Activated CD4-positive, alpha-beta T cell treated with anti-CD3 and anti-CD28 coated beads, Interleukin-2, amount 50 U/mL, for 4 hours (primary cell): ENCODE measurements around the gene PDE1C.

Experiments
- DNase-seq, 2 experiments: peaks; one replicate each; pipeline ENCODE4 v3.0.0-alpha.2; 2020

PDE1C gene

GRCh38 chr7:31825576-31825975 lies 244.6 kb downstream of the PDE1C start:
- no peak for DNase-seq

DNA sequence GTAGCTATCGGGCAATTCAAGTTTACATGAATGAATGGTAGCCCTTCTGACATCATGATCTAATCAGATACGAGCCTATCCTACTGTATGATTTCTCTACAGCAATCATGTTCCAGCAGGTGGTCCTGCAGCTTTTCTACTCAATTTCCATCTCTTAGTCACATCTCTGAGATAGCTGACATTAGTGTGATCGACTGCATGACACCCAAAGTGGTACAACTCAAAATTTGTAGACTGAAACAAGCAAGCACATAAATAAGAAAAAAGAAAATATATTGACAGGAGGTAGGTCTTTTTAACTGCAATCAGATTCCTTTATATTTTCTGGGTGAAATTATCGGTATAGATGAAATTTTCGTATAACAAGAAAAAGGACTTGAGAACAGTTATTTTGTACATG lies 251.2 kb downstream of the PDE1C start:
- no peak for DNase-seq

- DNase-seq = no peak
Observed at GRCh38 chr7:31816810-31817209, 253.4 kb downstream of the PDE1C start.

- no peak for DNase-seq
Observed at GRCh38 chr7:31815796-31816195, 254.4 kb downstream of the PDE1C start.

GRCh38 chr7:31814187-31814586 lies 256.0 kb downstream of the PDE1C start:
- no peak for DNase-seq

- no peak for DNase-seq
Observed at GRCh38 chr7:31811650-31812461, 258.4 kb downstream of the PDE1C start.

DNA sequence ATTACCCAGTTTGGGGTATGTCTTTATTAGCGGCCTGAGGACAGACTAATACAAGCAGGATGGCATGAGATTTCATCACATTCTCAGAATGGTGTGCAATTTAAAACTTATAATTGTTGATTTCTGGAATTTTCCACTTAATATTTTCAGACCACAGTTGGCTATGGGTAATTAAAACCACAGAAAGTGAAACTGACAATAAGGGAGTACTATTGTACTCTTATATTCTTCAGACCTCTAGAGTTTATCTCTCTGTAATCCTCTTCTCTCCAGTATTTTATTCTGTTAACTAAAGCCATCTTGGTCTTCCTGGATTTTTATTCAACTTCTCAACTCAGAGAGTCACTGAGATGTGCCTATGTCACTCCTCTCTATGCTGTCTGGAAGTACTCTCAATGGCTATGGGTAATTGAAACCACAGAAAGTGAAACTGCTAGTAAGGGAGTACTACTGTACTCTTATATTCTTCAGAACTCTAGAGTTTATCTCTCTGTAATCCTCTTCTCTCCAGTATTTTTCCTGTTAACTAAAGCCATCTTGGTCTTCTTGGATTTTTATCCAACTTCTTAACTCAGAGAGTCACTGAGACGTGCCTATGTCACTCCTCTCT lies 264.9 kb downstream of the PDE1C start:
- no peak for DNase-seq

DNA sequence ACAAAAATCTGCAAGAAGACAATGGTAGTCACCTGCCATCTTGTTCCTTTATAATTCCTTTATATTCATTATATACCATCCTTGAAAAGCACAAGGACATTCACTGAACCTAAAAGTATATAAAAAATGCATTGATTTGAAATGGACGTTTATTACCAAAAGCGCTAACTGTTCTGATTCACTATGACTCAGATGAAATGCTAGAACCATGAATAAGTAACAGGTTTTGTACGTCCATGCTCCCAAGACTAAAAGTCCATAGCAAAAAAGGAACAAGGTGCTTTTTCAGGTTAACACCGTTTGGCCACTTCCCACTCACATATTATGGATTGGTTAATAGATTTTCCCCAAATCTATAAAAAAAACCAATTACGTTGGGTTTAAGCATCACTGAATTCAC lies 273.8 kb downstream of the PDE1C start:
- DNase-seq = no peak

DNA sequence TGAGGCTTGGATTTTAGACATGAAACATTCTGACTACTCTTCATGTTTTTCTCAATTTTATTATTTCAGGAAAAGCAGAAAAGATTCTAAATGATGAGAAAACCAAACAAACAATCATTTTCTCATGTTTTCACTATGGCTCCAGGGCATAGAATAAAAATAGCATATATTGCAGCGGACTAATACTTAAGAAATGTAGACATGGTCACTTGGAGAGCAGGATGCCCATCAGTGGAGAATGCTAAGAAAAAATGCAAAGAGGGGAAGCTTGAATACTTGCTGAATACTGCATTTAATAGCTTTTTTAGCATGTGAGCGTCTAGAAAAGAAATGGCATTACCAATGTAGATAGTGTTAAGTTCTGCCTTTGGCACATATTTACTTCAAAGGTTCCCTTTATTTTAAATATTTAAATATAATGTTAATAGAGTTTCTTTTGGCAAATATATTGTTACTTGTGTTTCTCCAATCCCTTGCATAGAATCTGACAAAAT lies 275.3 kb downstream of the PDE1C start:
- DNase-seq = no peak

DNA sequence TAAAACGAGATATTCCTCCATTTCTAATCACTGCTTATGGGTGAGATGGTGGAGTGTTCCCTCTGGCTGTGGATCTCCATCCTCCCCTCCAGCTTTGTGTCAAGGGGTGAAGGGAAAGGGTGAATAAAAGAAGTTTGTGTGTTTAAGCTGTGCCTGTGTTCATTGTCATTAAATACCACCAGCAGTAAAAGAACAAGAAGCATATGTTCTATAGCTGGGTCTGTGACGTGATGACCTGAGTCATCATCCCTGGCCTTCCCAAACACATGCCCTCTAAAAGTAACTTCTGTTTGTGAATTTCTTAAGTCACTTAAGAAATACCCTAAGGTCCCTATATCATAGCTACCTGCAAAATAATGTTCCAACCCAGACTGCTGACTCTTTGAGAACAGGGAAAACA lies 278.3 kb downstream of the PDE1C start:
- no peak for DNase-seq

DNA sequence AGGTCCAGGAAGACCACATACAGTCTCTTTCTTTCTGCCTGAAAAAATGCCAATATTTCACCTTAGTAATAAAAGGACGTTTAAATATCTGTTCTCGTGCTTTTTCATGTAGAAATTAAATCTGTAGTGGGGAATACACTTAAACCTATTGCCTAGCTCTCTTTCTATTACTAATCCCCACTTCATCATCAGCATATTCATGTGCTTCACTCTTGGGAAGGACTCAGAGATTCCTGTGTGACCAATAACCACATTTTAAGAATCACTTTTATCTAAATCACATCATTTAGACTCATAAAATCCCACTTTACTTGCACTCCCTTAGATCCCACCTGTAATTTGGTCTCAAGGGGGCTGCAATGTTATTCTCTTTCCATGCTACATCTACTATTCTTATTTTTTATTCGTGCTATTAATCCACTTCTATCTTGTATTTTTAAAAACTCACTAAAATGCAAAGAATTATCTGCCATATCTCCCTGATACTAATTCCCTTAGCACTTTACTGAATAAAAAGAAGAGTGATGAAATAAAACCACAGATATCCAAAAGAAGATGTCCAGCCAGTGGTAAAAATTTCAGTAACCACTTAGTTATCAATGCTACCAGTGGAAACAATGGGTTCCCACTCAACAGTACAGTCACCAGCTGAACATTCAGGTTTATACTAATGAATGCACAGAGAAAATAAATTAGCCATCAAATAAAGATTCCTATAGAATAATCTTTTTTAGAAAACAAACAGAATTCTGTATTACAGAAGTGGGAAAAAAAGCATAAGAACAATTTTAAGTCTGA lies 281.1 kb downstream of the PDE1C start:
- DNase-seq = no peak

GRCh38 chr7:31788445-31788844 lies 281.8 kb downstream of the PDE1C start:
- no peak for DNase-seq

GRCh38 chr7:31786326-31786725 lies 283.9 kb downstream of the PDE1C start:
- DNase-seq = no peak

DNA sequence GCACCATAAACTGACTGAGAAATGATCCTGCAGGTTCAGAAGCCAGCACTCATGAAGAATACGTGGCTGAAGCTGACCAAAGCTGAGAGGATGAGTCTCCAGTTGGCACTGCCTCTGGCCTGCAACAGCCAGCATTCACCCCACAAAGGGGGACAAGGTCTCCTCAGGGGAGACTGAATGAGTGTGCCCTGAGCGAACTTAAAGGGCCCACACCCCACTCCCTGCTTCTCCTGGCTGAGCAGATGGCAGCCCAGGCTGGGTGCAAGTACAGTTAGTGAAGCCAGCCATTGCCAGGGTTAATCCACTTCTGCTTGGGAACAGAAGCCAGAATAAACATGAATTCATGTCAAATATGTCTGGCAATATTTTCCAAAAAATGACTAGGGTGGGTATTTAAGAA lies 285.1 kb downstream of the PDE1C start:
- DNase-seq = no peak

- no peak for DNase-seq
Observed at GRCh38 chr7:31783221-31783620, 287.0 kb downstream of the PDE1C start.

DNA sequence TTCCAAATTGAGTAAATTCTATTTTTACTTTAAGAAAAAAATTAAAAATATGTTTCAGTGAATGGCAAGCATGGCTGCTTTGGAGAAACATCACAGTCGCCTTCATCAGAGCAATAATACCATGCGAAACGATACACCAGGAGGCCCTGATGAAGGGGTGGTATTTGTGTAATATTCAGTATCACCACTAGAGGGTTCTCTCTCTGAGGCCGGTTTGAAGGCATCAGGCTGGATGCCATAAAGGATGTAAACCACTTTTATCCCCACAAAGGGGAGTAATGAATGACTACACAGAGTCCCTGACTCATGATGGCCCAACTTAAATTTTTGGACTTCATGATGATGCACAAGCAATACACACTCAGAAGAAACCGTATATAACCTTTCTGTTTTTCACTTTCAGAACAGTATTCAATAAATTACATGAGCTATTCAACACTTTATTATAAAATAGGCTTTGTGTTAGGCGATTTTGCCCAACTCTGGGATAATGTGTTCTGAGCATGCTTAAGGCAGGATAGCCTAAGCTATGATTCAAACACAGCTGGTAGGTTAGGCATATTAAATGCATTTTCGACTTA lies 287.7 kb downstream of the PDE1C start:
- no peak for DNase-seq

DNA sequence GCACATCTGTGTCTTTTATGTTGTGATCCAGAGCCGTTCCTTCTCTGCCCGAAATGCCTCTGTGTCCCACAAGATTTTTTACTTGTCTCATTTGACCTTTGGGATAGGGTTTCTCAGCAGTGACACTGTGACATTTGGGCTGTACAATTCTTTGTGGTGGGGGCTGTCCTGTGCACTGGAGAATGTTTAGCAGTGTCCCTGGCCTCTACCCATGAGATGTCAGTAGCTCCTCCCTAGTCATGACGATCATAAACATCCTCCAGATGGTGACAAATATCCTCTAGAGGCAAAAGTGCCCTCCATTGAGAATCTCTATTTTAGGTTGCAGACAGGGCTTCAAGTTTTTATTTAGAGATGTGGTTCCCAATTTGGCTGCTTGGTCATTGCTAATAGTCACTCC lies 291.9 kb downstream of the PDE1C start:
- no peak for DNase-seq

DNA sequence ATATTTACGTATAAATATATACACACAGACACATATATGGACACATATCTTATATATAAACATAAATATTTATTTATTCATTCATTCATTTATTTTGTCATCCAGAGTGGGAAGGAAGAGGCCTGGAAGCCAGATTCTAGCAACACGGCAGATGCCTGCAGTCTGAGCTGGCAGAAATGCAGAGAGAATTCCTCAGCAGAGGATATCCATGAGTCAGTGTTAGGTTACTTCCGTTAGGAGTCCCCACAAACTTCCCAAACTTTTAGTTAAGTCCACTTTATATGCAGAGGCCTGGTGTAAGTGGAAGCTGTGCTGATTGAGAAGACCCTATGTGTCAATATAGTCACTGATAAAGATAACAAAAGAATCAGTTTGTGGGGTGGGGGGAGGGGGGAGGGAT lies 293.6 kb downstream of the PDE1C start:
- DNase-seq = no peak

DNA sequence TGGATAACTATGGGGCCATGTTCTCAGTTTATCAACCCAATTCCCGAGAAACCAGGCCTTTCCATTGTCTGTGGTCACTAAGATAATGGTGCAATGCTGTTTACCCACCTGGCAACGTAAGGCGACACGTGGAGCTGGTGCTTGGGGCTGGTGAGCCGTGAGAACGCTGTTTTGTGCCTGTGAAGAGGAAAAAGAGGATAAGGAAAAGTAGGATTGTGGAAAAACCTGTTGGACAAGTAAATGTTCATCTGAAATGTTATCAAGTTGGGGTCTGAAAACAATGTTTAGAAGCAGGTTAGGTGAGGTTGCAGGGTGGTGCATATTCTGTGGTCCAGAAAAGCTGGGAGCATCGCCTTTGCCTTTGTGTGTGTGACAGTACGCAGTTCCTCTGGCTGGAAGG lies 294.7 kb downstream of the PDE1C start:
- DNase-seq = no peak

DNA sequence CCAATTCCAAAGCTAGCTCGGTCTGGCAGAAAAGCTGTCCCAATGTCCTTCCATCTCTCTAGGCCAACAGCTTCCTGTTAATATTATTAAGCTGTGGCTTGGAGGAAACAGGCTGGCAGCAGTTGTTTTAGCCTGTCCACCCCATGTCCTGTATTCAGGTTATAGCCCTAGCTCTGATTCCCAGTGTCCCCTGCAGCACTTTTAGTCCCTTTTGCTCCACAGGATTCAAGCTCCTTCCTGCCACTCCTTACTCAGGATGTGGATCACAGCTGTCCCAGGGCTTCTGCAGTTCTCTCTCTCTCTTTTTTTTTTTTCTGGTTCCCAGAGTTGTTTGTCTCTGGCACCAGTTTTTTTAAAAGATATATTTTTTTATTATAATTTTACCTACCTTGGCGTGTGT lies 298.0 kb downstream of the PDE1C start:
- no peak for DNase-seq

DNA sequence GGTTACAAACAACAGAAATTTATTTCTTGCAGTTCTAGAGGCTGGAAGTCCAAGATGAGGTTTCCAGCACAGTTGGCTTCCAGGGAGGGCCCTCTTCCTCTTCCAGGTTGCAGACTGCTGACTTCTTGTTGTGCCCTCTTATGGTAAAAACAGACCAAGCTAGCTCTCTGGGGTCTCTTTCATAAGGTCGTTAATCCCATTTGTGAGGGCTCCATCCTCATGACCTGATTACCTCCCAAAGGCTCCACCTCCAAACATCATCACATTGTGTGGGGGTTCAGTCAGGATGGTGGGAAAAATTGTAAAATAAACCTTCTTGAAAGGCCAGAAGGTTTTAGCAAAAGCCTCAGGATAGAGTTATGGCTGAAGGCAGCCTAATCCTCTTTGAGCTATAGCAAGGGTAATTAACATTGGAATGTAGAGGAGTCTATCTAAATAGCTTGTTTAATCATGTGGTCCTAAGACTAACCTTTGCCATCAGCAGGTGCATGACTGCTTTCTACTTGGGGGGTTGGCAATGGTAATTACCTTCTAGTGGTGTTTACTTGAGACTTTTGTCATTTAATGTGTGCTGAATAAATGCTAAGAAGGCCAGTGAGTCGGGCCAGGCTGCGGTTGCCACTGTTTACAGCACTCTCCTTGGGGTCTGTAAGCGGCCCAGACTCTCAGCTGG lies 302.4 kb downstream of the PDE1C start:
- no peak for DNase-seq

DNA sequence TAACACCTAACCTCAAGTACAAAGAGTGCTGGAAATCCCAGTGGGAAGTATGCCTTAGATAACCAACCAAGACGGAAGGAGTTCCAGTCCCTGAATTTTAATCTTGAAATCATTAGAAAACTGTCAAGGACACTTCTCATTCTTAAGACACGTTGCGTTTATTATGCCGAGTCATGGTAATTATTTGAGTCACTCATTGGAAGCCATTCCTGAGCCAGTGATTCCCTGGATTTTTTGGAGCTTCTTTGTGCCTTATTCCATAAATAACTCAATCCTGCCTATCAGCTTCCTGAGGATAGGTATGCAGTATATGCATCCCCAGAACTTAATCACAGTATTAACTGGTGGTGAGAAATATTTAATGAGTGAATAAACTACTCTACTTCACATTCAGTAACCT lies 305.7 kb downstream of the PDE1C start:
- DNase-seq = no peak

DNA sequence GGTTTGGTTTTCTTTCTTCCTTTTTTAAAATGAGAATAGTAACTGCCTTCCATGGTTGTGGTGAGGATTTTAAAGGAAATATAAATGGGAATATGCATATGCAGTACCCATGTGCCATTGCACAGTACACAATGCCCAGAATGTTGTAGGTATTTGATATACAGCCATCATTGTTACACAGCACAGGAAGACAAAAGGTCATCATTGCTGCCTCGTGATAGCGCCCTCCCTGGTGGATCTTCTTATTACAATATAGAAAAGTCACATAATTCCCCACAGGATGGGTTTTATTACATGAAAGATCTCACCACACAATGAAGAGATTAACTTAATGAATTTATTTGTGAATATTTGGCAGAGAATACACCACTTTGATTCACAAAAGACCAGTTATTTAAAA lies 306.7 kb downstream of the PDE1C start:
- no peak for DNase-seq
